GM21529 (cell line): ENCODE results near the gene PTDSS2.
"Not testable (repeated sequence)": the region's sequence is repeated elsewhere in the genome, so short reads cannot be mapped to it uniquely, and the experiment has no call there.

Experiments
- ATAC-seq: cut with Tn5 transposase; IDR thresholded peaks from one replicate; pipeline ENCODE4 v1.9.1; 2021; ENCODE audit not compliant: unreplicated experiment

Gene PTDSS2

DNA sequence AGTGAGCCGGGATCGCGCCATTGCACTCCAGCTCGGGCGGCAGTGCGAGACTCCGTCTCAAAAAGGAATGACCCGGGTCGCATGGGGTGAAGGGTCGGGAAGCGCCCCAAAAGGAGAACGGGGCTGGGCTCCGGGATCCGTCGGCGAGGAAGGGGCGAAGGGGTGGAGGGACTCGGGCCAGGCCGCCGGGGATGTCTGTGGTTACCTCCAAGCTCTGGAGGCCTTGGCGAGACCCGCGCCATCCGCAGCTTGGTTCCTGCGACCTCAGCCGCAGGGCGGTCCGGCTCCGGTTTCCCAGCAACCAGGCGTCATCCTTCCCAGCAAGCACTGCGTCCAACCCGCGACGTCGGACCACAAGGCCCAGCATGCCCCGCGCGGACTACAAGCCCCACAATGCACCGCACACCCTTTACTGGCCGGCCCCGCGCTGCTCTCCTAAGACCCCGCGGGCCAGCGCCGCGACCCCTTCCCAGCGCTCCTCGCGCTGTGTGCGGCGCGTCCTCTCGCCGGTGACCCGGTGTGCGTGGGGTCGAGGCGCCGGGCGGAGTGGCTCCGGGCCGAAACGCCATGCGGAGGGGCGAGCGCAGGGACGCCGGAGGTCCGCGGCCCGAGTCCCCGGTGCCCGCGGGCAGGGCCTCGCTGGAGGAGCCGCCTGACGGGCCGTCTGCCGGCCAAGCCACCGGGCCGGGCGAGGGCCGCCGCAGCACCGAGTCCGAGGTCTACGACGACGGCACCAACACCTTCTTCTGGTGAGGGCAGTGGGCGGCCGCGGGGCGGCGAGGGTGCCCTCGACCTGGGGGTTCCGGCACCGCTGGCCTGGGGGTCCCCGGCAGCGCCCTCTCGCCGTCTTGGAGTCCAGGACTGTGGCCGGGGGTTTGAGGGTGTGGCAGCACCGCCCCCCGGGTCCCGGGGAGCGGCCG lies at the start of gene PTDSS2:
PTDSS2 (plus strand) TSS at position 391 of the 920 bp plus-strand sequence; CDS start at position 568, 177 bp downstream.
- ATAC-seq, result peak; percentile 67

DNA sequence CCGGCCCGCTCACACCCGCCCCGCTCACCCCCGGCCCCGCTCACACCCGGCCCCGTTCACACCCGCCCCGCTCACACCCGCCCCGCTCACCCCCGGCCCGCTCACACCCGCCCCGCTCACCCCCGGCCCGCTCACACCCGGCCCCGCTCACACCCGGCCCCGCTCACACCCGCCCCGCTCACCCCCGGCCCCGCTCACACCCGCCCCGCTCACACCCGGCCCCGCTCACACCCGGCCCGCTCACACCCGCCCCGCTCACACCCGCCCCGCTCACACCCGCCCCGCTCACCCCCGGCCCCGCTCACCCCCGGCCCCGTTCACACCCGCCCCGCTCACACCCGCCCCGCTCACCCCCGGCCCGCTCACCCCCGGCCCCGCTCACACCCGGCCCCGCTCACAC lies 48.9 kb upstream of the PTDSS2 start:
- not testable (repeated sequence) for ATAC-seq

DNA sequence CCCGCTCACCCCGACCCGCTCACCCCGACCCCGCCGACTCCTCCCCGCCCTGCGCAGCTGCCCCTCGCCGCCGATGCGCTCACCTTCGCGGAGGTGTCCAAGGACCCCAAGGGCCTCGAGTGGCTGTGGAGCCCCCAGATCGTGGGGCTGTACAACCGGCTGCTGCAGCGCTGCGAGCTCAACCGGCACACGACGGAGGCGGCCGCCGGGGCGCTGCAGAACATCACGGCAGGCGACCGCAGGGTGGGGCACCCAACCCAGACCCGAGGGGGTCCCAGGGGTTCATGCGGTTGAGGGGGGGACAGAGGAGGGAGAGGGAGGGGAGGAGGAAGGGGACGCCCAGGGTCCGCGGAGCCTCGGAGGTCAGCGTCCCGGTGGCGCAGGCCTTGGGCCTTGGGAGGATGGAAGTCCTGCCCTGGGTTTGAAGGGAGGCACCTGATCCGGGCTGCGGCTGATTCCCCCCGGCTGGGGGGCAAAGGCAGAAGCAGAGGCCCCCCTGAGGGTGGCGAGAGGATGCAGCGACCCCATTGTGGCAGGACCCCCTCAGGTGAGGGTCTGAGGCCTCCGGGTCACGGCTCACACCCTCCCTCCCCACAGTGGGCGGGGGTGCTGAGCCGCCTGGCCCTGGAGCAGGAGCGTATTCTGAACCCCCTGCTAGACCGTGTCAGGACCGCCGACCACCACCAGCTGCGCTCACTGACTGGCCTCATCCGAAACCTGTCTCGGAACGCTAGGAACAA lies 46.9 kb upstream of the PTDSS2 start:
- no peak for ATAC-seq

DNA sequence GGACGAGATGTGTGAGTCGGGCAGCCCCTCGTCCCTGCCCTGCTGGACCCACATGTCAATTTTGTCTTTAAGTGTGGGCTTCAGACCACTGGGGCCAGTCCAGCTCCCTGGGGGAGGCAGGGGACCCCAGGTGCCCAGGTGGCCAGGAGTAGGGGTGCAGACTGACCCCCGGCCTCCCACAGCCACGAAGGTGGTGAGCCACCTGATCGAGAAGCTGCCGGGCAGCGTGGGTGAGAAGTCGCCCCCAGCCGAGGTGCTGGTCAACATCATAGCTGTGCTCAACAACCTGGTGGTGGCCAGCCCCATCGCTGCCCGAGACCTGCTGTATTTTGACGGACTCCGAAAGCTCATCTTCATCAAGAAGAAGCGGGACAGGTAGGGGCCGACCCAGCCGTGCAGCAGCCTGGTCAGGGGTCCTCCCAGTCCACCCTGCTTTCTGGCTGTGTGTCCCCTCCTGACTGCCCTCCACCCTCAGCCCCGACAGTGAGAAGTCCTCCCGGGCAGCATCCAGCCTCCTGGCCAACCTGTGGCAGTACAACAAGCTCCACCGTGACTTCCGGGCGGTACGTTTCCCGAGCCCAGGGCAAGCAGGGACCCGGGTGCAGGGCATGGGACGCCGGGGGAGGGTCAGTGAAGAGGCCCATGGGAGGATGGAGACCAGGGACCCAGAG lies 46.2 kb upstream of the PTDSS2 start:
- ATAC-seq, result no peak

DNA sequence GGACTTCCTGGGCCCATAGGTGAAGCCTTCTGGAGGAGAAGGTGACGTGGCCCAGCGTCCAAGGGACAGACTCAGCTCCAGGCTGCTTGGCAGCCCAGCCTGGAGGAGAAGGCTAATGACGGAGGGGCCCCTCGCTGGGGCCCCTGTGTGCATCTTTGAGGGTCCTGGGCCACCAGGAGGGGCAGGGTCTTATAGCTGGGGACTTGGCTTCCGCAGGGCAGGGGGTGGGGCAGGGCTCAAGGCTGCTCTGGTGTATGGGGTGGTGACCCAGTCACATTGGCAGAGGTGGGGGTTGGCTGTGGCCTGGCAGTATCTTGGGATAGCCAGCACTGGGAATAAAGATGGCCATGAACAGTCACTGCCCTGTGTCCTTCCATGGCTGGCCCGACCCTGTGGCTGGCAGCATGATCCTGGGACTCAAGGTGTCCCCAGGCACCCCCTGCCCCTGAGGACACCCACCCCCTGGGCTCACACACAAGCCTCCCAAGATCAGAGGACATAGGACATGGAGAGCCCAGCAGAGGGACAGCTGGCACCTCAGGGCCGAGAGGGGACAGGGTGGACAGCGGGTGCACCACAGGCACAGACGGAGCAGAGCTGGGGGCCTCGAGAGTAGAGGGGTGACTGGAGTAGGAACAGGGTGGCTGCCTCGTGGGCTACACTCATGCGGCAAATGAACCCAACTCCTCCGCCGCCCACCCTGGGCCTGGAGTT lies 45.4 kb upstream of the PTDSS2 start:
- ATAC-seq, result no peak

DNA sequence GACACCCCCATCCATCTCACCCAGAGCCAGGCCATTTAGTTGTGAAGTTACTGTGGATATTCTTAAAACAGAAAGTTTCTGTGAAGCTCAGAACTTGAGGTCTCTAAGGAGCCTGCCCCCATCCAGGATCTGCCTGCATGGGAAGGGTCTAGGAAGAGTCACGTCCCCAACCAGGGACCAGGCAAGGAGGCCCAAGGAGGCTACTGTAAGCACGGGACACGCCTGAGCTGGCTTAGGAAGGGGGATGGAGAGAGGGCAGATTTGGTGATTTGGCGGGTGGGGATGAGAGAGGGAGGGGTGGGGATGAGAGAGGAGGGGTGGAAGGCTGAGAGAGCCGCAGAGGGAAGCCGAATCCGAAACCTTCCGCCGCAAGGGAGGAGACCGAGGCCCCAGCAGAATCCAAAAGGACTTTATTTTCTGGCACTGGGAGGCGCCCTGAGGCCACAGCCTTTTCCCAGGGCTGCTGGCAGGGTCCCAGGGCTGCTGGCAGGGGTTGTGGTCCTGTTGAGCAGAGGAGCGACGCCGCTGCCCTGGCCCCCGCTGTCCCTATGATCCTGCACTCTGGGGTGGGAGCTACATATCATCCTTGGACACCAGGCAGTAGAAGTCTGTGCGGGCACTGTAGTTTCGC lies 44.6 kb upstream of the PTDSS2 start:
- no peak for ATAC-seq

DNA sequence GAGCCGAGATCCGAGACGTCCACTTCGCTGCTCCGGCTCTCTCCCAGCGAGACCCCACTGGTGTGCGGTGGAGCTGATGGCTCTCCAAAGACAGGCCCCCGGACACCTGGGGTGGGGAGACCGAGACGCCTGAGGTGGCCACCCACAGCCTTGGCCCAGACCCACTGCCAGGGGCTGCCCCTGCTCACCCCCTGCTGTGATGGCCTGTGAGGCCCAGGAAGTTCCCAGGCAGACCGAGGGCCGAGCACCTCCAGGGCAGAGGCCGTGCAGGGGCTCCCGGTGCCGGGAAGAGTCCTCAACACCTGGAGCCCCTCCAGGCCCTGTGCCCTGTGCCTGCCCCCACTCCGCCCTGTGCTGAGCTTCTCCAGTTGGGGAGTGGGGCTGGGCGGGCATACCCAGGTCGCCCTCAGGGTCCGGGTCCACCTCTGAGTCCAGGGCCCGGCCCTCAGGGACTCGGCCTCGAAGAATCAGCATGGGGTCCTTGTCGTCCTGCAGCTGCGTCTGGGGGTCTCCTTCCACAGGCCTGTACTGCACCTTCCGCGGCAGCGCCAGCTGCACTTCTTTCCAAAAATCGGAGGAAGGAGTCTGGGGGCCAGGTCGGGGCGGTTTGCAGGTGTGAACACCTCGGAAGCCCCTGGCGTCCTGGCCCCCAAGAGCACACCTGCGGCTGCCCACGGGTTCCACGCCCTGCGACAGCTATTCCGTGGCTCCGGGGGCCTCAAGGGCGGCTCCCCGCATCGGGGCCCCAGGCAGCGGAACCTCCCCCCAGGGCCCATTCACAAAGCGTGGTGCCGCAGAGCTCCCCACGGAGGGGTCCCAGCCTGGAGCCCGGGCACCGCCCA lies 43.9 kb upstream of the PTDSS2 start:
- no peak for ATAC-seq

DNA sequence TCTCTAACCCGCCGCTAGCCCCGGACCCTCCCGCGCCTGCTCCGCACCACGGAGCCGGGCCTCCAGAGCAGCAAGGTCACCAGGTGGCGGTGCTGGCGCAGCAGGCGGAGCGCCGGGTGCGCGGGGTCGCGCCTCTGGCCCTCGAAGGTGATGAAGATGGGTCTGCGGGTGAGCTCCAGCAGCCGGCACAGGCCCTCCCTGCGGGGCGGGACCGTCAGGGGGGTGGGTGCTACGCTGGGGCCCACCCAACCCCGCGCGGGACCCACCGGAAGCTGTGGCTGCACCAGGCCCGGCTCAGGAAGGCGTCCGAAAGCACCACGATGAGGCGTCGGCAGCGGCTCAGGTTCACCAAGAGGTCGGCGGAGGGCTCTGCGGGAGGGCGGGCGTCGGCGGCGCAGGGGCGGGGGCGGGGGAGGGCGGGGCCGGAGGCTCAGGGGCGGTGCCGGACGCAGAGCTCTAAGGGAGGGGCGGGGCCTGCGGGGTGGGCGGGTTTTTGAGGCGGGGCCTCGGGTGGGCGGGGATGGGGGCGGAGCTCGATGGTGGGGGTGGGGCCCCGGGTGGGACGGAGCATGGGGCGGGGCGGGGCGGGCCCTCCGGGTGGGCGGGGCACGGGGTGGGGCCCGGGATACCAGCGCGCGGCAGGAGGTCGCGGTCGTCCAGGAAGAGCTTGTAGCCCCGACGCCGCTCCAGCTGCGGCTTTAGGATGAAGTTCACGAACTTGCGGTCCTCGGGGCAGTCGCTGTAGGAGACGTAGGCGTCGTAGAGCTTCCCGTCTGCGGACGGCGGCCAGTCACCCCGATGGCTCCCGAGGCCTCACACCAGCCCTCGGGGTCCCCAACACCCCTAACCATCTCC lies 43.1 kb upstream of the PTDSS2 start:
- peak; percentile 71 for ATAC-seq

DNA sequence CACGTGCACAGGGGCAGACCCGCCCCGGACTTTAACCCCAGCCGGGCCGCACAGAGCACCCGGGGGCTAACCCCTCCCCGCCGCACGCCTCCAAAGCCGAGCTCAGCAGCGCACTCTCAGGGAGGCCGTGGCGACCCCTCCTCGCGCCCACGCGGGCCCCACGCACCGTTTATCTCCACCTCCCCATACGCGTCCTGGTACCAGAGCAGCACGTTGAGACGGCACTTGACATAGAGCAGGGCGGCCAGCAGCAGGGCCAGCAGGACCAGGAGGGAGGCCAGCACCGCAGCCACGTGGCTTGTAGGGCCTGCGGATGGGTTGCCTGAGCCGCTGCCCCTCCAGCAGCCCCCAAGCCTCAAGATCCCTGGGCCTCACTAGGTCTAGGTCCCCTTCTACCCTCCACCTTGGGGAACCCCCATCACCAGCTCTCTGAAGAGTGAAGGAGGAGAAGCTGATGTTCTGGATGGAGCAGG lies 42.4 kb upstream of the PTDSS2 start:
- no peak for ATAC-seq

DNA sequence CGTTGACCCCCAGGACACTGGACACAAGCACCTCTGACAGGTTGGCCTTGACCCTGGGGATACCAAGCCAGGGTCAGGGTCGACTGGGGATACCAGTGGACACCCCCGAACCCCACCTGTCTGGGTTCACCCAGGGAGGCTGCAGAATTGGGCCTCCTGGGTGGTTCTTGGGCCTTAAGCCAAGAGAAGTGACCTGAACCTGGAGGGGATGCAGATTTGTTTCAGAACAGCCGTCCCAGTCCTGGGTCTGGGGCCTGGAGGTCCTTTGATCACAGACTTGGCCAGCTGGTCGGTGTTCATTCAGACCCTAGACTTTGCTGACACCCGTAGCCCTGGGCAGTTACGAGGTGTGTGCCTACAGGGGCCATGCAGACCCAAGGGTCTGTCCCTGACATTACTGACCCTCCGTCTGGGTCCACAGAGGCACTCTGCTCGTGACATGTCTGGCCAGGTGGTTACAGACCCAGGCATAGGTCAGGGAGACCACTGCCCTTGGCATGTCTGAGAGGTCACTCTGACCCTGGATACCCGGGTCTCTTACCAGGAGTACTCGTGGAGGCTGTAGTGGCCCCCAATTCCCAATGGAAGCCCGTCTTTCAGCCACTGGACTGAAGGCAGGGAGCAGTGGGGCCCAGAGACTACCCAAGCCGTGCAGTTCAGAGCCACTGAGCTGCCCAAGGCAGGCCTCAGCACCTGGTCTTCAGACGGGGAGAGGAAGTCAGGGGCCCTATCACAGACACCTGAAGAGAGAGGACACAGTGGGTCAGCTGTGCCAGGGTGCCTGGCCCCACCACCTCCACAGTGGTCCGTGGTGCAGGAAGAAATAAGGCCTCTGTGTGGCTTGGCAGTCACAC lies 41.7 kb upstream of the PTDSS2 start:
- ATAC-seq, result no peak

DNA sequence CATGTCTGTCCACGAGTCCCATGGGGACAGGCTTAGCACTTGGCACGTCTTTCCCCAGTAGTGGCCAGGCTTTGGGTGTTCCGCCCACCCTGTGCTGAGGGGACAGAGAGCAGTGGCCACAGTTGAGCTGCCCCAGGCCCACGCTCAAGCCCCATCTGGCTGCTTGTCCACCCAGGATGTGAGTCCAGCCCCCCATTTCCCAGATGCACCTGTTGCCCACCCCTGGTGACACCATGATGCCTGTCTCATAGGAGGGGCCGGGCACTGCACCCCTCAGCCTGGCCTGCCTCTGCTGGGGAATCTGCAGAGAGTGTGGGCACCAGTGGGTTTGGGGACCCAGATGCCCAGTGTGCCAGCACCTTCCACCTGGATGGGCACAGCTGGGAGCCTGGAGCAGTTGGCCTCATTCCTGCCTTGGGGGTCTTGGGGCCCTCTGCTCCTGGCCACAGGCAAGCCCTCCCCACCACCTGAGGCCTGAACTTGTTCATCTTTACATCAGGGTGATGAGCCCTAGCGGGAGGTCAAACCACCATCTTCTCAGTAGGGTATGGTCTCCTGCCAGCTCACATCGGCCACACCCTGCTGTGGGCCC lies 41.0 kb upstream of the PTDSS2 start:
- ATAC-seq, result no peak

DNA sequence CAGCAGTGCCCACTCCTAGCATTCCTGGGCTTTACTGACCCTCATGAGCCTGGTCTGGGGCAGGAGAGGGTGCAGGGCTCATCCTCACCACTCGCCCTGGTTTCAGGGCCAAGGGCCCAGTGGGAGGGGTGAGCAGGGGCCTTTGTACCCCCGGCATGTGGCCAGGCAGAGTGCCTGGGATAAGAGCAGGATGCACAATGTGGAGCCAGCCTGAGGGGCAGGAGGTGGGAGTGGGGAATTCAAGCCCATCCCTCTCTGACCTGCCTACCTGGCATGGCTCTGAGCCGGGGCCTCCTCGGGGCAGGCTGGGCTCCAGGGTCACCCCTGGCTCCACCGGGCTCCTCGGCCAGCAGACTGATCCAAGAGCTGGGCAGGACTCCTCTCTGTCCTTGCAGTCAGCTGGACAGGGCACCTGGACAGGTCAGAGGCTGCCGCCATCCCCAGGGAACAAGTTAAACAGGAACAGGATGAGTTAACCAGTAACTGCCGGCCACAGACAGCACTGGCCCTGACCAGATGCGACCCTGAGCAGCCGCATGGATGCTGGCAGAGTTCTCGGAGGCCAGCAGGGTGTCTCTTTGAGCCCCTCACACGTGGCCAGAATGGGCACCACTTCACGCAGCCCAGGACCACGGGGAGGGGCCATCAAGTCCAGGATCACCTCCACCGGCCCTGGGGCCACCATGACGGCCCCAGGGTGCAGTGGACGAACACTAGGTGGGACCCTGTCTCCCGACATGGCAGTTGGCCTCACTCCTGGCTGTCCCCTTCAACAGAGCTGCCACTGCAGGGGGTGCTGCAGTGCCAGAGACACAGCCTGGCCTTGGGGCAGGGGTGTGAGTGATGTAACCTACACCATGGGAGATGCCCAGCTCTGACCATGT lies 40.2 kb upstream of the PTDSS2 start:
- ATAC-seq, result no peak

DNA sequence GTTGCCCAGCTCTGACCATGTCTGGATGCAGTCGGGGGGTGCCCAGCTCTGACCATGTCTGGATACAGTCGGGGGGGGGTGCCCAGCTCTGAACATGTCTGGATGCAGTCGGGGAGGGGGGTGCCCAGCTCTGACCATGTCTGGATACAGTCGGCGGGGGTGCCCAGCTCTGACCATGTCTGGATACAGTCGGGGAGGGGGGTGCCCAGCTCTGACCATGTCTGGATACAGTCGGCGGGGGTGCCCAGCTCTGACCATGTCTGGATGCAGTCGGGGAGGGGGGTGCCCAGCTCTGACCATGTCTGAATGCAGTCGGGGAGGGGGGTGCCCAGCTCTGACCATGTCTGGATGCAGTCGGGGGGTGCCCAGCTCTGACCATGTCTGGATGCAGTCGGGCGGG lies 39.4 kb upstream of the PTDSS2 start:
- not testable (repeated sequence) for ATAC-seq

DNA sequence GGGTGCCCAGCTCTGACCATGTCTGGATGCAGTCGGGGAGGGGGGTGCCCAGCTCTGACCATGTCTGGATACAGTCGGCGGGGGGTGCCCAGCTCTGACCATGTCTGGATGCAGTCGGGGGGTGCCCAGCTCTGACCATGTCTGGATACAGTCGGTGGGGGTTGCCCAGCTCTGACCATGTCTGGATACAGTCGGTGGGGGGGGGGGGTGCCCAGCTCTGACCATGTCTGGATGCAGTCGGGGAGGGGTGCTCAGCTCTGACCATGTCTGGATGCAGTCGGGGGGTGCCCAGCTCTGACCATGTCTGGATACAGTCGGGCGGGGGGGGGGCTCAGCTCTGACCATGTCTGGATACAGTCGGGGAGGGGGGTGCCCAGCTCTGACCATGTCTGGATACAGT lies 38.6 kb upstream of the PTDSS2 start:
- not testable (repeated sequence) for ATAC-seq

DNA sequence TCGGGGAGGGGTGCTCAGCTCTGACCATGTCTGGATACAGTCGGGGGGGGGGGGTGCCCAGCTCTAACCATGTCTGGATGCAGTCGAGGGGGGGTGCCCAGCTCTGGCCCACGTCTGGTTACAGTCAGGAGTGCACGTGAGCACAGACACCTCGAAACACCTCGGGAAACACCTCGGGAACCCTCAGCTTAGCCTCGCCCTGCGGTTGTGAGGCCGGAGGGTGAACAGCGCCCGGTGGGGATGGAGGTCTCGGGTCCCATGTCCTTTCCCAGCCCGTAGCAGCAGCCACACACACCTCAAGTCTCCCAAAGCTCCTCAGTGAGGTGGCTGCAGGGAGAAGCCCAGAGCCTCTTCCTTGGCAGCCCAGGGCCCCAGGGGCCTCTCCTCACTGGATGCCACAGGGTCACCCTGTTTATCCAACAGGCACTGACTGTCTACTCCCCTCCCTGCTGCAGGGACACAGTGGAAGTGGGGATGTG lies 37.4 kb upstream of the PTDSS2 start:
- no peak for ATAC-seq
